Muscle of leg (tissue), 11 donors: ENCODE data around the gene TEAD1. TPM values are rescaled to one million over a fixed set of nuclear protein-coding genes. Genes with fewer than 3 reads are reported as not detected.
A peak's percentile ranks its signal among the peaks of the same experiment; 100 is the strongest.

Source experiments
- DNase-seq: peaks from one replicate; pipeline ENCODE4 v3.0.0; 2013
- H3K27ac ChIP-seq: one replicate; pipeline ENCODE4 v1.5.1; 2013; ENCODE audit warnings: mild to moderate bottlenecking, low read length, control low read depth
- H3K27me3 ChIP-seq: one replicate; pipeline ENCODE4 v1.6.1; 2013; ENCODE audit warnings: low read length; ENCODE audit not compliant: control insufficient read depth, insufficient read depth
- H3K36me3 ChIP-seq: one replicate; pipeline ENCODE4 v1.6.1; 2013; ENCODE audit warnings: low read length; ENCODE audit not compliant: control insufficient read depth, insufficient read depth
- H3K4me1 ChIP-seq: one replicate; pipeline ENCODE4 v1.6.1; 2013; ENCODE audit warnings: low read length; ENCODE audit not compliant: control insufficient read depth, insufficient read depth
- H3K4me3 ChIP-seq: one replicate; pipeline ENCODE4 v1.5.1; 2013; ENCODE audit warnings: low read length, control low read depth
- H3K9me3 ChIP-seq: replicated peaks from 2 replicates; pipeline ENCODE4 v1.6.1; 2013; ENCODE audit warnings: low read depth, low read length; ENCODE audit not compliant: control insufficient read depth
- WGBS: methylation state at CpG from one replicate; pipeline ENCODE4 v1.1.5; 2013; ENCODE audit warnings: missing lambda C conversion rate; ENCODE audit not compliant: insufficient coverage; 5-methylcytosine and 5-hydroxymethylcytosine counted together
- polyA plus RNA-seq, 8 donors: library from polyadenylated mRNA; unstranded; fragments of 120-200 nt; gene quantifications; one replicate each; pipeline versions ENCODE4 v1.2.1 to v1.2.3, GENCODE V29; 2013; ENCODE audit warnings: inconsistent platforms in 1 of 8, low replicate concordance in 1 of 8; ENCODE audit not compliant: insufficient read length in 8 of 8, insufficient read depth in 1 of 8
- total RNA-seq: library from RNA; stranded (reverse); fragments of 120-200 nt; gene quantifications from one replicate; pipeline ENCODE4 v1.2.4, GENCODE V29; 2013

TEAD1 gene
- total and polyA plus RNA-seq, 9 donors = 53.9 to 104 (median 81.5) TPM

GRCh38 chr11:12882670-12883069 is 208.4 kb downstream of the TEAD1 start:
- Histone ChIP-seq H3K4me1 (peaks cover 2% of the 10 kb centered on the region), H3K4me3 (no peak overlapping the region), H3K9me3 (no peaks in the 10 kb centered on the region), H3K27me3 (no peaks in the 10 kb centered on the region), H3K27ac (no peak overlapping the region), H3K36me3 (peaks cover 64% of the 10 kb centered on the region)
- 54% methylated on average over 5 of the region's 5 CpGs for WGBS
- no peak for DNase-seq

GRCh38 chr11:12884751-12885318 is 210.6 kb downstream of the TEAD1 start:
- H3K4me3 ChIP-seq = no peak overlapping the region
- no peaks in the 10 kb centered on the region for H3K27me3 ChIP-seq
- WGBS = 71% methylated on average over 1 of the region's 5 CpGs
- DNase-seq = no peak
- no peaks in the 10 kb centered on the region for H3K9me3 ChIP-seq
- peaks cover 60% of the 10 kb centered on the region for H3K36me3 ChIP-seq
- H3K27ac ChIP-seq = no peak overlapping the region
- peaks cover 9% of the 10 kb centered on the region for H3K4me1 ChIP-seq

DNA sequence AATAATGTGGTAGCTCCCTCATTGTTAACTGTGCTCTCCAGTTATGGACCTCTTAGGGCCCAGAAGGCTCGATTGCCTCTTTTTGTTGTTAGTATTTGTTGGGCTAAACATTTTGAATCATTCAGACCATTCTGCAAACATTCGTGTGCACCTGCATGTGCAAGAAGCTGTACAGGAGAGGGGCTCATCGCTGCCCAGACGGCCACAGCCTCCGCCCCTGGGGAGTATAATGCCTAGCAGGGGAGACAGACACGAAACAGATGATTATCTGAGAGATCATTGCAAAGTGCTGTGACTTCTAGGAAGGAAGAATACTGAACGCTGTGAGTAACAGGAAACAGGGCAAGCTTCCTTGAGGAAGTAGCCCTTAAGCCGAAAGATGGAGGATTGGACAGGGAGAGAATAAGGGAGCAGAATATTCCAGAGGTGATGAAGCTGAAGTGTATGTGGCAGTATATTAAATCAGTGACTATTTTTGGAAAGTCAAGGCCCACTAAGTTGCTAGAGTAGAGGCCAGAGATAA is 211.6 kb downstream of the TEAD1 start:
- Histone ChIP-seq H3K4me3 (no peak overlapping the region), H3K4me1 (peaks cover 9% of the 10 kb centered on the region), H3K27ac (no peak overlapping the region), H3K36me3 (peaks cover 53% of the 10 kb centered on the region), H3K27me3 (no peaks in the 10 kb centered on the region), H3K9me3 (no peaks in the 10 kb centered on the region)
- 62% methylated on average over 7 of the region's 8 CpGs for WGBS
- DNase-seq = no peak

- no peaks in the 10 kb centered on the region for H3K27me3 ChIP-seq
Observed at GRCh38 chr11:12886508-12886907, 212.3 kb downstream of the TEAD1 start.

GRCh38 chr11:12888525-12889158 is 214.4 kb downstream of the TEAD1 start:
- no peak overlapping the region for H3K27ac ChIP-seq
- peaks cover 36% of the 10 kb centered on the region for H3K36me3 ChIP-seq
- peaks cover 7% of the 10 kb centered on the region for H3K4me1 ChIP-seq
- no peak overlapping the region for H3K4me3 ChIP-seq
- WGBS = 32% methylated on average over 4 of the region's 6 CpGs
- peak; percentile 85 for DNase-seq
- no peaks in the 10 kb centered on the region for H3K27me3 ChIP-seq
- no peaks in the 10 kb centered on the region for H3K9me3 ChIP-seq

More at GRCh38 chr11:12886508-12886907, 212.3 kb downstream of the TEAD1 start:
- H3K27ac ChIP-seq = no peak overlapping the region
- peaks cover 45% of the 10 kb centered on the region for H3K36me3 ChIP-seq
- no peak overlapping the region for H3K4me3 ChIP-seq
- H3K4me1 ChIP-seq = peaks cover 9% of the 10 kb centered on the region
- no peak for DNase-seq
- H3K9me3 ChIP-seq = no peaks in the 10 kb centered on the region

GRCh38 chr11:12889243-12889642 is 215.0 kb downstream of the TEAD1 start:
- H3K36me3 ChIP-seq = peaks cover 34% of the 10 kb centered on the region
- no peak overlapping the region for H3K27ac ChIP-seq
- no peaks in the 10 kb centered on the region for H3K27me3 ChIP-seq
- H3K4me1 ChIP-seq = peaks cover 10% of the 10 kb centered on the region
- no peaks in the 10 kb centered on the region for H3K9me3 ChIP-seq
- WGBS = 71% methylated on average over 3 of the region's 5 CpGs
- no peak overlapping the region for H3K4me3 ChIP-seq
- no peak for DNase-seq

DNA sequence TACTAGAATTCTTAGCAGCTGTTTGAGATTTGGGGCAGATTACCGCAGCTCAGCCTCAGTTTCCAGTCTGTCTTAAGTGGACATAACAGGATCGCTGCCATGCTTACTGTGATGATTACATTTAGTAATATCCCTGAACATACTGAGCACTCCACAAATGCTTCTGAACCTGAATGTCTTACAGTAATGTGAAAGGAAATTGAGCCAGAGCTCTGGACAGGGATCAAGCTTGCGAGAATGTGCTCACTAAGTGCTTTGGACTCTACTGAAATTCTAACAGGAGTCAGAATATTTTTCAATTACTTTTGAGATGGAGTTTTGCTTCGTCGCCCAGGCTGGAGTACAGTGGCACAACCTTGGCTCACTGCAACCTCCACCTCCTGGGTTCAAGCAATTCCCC is 216.3 kb downstream of the TEAD1 start:
- Histone ChIP-seq H3K9me3 (no peaks in the 10 kb centered on the region), H3K27me3 (no peaks in the 10 kb centered on the region), H3K4me1 (peaks cover 10% of the 10 kb centered on the region), H3K27ac (no peak overlapping the region), H3K36me3 (peaks cover 29% of the 10 kb centered on the region), H3K4me3 (no peak overlapping the region)
- peak; percentile 26 for DNase-seq
- 80% methylated on average over 1 of the region's 5 CpGs for WGBS

DNA sequence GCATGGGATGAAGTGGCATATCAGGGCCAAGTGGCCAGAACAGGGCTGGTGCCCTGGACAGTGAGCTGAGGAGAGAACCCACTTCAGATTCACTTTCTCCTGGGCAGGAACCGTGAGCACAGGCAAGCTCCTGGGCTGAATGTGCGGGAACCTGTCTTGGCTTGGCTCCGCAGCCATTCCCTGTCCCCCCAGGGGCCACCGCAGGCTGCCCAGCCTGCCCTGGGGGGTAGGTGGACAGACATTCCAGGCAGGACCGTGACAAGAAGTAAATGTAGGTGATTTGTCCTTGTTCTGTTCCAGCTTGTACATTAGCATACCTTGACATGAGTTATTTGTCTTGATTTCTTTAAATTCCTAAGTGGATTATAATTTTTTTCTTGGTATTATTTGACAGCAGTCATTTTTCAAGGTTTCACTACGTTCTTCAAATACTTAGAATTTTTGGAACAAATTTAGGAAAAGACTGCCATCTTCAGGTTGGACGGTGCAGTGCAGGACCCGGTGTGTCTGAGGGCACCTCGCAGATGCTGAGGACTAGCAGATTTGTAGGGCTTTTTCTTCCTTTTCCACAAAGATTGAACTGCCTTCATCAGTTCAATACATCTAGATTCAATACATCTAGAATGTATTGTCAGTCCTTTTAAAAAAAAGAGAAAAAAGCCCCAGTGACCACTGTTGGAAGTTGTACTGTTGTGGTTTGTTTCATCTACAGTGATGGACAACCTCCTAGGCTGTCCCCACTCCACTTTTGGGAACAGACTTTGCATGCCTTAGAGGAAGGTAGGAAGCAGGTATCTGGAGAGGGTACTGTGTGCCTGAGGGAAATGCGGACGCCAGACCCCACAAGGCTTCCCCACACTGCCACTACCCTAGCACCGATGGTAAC is 219.8 kb downstream of the TEAD1 start:
- DNase-seq = peak; percentile 59

GRCh38 chr11:12897390-12897789 is 223.2 kb downstream of the TEAD1 start:
- no peaks in the 10 kb centered on the region for H3K9me3 ChIP-seq
- H3K27me3 ChIP-seq = no peaks in the 10 kb centered on the region
- peak overlapping the region; percentile 85 for H3K27ac ChIP-seq
- peak; percentile 73 for DNase-seq
- peaks cover 19% of the 10 kb centered on the region for H3K4me1 ChIP-seq
- peaks cover 42% of the 10 kb centered on the region for H3K36me3 ChIP-seq
- H3K4me3 ChIP-seq = no peak overlapping the region

More for the DNA sequence above, 219.8 kb downstream of the TEAD1 start:
- Histone ChIP-seq H3K27me3 (no peaks in the 10 kb centered on the region), H3K36me3 (peaks cover 35% of the 10 kb centered on the region), H3K27ac (no peak overlapping the region), H3K4me3 (no peak overlapping the region), H3K4me1 (peaks cover 16% of the 10 kb centered on the region), H3K9me3 (no peaks in the 10 kb centered on the region)
- WGBS = 10% methylated on average over 3 of the region's 12 CpGs

DNA sequence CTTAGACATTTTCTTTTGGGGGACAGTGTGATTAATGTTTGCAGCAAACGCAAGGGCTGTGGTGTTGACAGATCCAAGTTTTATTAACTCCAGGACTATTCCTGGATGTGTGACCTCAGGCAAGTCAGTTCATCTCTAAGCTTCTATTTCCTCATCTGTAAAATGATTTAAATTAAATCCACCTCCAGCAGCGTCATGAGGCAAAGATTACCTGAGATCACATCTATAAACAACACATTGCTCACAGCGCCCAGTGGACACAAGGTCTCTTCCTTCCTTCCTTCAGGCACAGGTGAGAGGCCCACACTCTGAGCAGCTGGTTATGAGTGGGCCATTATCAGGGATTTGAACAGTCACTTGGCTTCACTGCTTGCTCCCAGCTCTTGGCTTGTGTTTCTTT is 223.6 kb downstream of the TEAD1 start:
- H3K4me1 ChIP-seq = peaks cover 19% of the 10 kb centered on the region
- H3K36me3 ChIP-seq = peaks cover 43% of the 10 kb centered on the region
- no peak overlapping the region for H3K4me3 ChIP-seq
- WGBS = no CpG with 5 or more reads among the region's 3 CpGs
- H3K27ac ChIP-seq = peak overlapping the region; percentile 85
- H3K9me3 ChIP-seq = no peaks in the 10 kb centered on the region
- peak; percentile 61 for DNase-seq
- H3K27me3 ChIP-seq = no peaks in the 10 kb centered on the region
